IMR-90 (cell line): ENCODE measurements around the gene TENM3.

Experiments
- BHLHE40 ChIP-seq: fragments of 150-350 bp; IDR thresholded peaks from 2 replicates; pipeline ENCODE4 v1.6.1; 2016; ENCODE audit warnings: mild to moderate bottlenecking, low read depth, low read length
- CEBPB ChIP-seq: IDR thresholded peaks from 2 replicates; pipeline ENCODE4 v1.6.1; 2012; ENCODE audit warnings: low read depth, low read length, improper control_type of control experiment
- ELK1 ChIP-seq: fragments of 150-350 bp; IDR thresholded peaks from 2 replicates; pipeline ENCODE4 v1.6.1; 2016; ENCODE audit warnings: low read depth, mild to moderate bottlenecking, low read length, moderate library complexity, borderline replicate concordance
- FOS ChIP-seq: fragments of 150-350 bp; IDR thresholded peaks from 2 replicates; pipeline ENCODE4 v1.6.1; 2016; ENCODE audit warnings: low read depth, low read length
- MXI1 ChIP-seq: IDR thresholded peaks from 2 replicates; pipeline ENCODE4 v1.6.1; 2012; ENCODE audit warnings: low read depth, mild to moderate bottlenecking, low read length, moderate library complexity, borderline replicate concordance
- POLR2A ChIP-seq: IDR thresholded peaks from 2 replicates; pipeline ENCODE4 v1.6.1; 2012; ENCODE audit warnings: mild to moderate bottlenecking, low read depth, low read length
- RAD21 ChIP-seq: IDR thresholded peaks from 2 replicates; pipeline ENCODE4 v1.6.1; 2012; ENCODE audit warnings: low read length, improper control_type of control experiment
- RCOR1 ChIP-seq: IDR thresholded peaks from 2 replicates; pipeline ENCODE4 v1.6.1; 2012; ENCODE audit warnings: mild to moderate bottlenecking, low read length, improper control_type of control experiment; ENCODE audit not compliant: insufficient replicate concordance
- RFX5 ChIP-seq: IDR thresholded peaks from 2 replicates; pipeline ENCODE4 v1.8.0; 2012; ENCODE audit warnings: low read depth, mild to moderate bottlenecking, low read length, moderate library complexity
- SMC3 ChIP-seq: fragments of 150-350 bp; IDR thresholded peaks from 2 replicates; pipeline ENCODE4 v1.6.1; 2016; ENCODE audit warnings: low read depth, mild to moderate bottlenecking, antibody characterized with exemption, low read length, moderate library complexity
- USF2 ChIP-seq: fragments of 150-350 bp; IDR thresholded peaks from 2 replicates; pipeline ENCODE4 v1.6.1; 2017; ENCODE audit warnings: mild to moderate bottlenecking, antibody characterized with exemption, low read length, low read depth
- TF ChIP-seq, protein P1 (sequence below): conservative IDR thresholded peaks from 2 replicates; pipeline ENCODE4 v1.5.1; 2012; ENCODE audit warnings: mild to moderate bottlenecking, low read depth, low read length, improper control_type of control experiment

- TF ChIP-seq, protein P1, sequence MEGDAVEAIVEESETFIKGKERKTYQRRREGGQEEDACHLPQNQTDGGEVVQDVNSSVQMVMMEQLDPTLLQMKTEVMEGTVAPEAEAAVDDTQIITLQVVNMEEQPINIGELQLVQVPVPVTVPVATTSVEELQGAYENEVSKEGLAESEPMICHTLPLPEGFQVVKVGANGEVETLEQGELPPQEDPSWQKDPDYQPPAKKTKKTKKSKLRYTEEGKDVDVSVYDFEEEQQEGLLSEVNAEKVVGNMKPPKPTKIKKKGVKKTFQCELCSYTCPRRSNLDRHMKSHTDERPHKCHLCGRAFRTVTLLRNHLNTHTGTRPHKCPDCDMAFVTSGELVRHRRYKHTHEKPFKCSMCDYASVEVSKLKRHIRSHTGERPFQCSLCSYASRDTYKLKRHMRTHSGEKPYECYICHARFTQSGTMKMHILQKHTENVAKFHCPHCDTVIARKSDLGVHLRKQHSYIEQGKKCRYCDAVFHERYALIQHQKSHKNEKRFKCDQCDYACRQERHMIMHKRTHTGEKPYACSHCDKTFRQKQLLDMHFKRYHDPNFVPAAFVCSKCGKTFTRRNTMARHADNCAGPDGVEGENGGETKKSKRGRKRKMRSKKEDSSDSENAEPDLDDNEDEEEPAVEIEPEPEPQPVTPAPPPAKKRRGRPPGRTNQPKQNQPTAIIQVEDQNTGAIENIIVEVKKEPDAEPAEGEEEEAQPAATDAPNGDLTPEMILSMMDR = no peak
- no peak for TF ChIP-seq USF2
- no peak for TF ChIP-seq POLR2A
- TF ChIP-seq FOS = no peak
- no peak for TF ChIP-seq MXI1
- TF ChIP-seq SMC3 = no peak
- no peak for TF ChIP-seq RFX5
- no peak for TF ChIP-seq BHLHE40
- TF ChIP-seq ELK1 = no peak
- TF ChIP-seq RAD21 = no peak
- no peak for TF ChIP-seq RCOR1
- no peak for TF ChIP-seq CEBPB
Measured at GRCh38 chr4:182729516-182729915, 486.3 kb downstream of the TENM3 start.
